HG02840 (cell line): ENCODE data around the gene KCTD18.
A peak's percentile ranks its signal among the peaks of the same experiment; 100 is the strongest.

ENCODE experiments used
- ATAC-seq: cut with Tn5 transposase; IDR thresholded peaks from one replicate; pipeline ENCODE4 v1.9.1; 2021; ENCODE audit warnings: mild to moderate bottlenecking, moderate library complexity, moderate number of reproducible peaks; ENCODE audit not compliant: unreplicated experiment, low FRiP score

Gene KCTD18

DNA sequence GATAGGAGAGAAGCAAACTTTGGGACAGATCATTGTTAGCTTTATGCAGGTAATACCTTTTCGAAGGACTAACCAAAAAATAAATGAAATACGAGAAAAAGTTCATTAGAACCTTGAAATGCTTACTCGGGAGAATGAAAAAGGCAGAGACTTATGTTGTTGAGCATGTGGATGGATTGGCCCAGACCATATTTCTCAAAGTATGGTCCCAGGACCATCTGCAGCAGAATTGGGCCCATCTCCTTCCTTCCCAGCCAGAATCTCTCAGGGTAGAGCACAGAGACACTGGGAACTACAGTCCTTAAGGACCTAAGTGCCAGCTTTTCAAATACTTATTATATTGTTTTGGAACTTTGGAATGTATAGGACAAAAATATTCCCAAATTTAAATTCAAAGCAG, 50.8 kb downstream of the KCTD18 start:
- ATAC-seq, result no peak

DNA sequence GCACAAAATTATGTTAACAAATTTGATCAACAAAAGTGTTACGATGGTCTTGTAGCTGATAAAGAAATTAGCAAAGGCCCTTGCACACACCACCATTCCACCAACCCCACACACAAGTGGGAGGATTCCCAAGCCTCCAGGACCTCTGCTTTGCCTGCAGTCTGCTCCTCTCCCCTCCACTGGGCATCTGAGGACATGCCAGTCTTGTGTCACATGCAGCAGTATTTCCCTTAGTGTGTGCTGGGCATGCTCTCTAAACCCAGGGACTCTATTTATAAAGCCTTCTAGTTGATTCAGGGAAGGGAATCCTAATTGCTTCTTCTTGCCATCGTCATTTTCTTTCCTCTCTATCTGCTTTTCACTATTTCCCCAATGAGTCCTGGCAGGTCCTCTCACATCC, 53.3 kb downstream of the KCTD18 start:
- ATAC-seq, result no peak

DNA sequence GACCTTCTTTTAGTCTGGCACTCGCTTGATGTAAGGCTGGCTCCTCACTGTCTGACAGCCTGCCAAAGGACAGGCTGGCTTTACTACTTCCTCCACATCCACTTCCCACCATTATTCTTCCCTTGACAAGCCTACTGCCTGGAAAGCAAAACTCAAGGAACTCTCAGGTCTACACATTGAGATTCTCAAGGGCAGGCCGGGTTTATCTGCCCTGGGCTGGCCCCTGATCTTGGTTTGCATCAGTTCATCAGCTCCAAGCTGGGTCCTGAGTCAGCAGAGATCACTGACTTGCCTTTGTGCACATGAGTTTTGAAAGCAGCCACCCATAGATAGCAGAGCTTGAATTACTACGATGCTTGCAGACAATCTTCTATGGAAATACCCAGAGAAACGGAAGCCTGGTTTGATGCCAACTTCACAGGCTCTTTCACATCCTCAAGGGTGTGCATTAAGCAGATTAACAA, 53.9 kb downstream of the KCTD18 start:
- ATAC-seq, result peak; percentile 43

DNA sequence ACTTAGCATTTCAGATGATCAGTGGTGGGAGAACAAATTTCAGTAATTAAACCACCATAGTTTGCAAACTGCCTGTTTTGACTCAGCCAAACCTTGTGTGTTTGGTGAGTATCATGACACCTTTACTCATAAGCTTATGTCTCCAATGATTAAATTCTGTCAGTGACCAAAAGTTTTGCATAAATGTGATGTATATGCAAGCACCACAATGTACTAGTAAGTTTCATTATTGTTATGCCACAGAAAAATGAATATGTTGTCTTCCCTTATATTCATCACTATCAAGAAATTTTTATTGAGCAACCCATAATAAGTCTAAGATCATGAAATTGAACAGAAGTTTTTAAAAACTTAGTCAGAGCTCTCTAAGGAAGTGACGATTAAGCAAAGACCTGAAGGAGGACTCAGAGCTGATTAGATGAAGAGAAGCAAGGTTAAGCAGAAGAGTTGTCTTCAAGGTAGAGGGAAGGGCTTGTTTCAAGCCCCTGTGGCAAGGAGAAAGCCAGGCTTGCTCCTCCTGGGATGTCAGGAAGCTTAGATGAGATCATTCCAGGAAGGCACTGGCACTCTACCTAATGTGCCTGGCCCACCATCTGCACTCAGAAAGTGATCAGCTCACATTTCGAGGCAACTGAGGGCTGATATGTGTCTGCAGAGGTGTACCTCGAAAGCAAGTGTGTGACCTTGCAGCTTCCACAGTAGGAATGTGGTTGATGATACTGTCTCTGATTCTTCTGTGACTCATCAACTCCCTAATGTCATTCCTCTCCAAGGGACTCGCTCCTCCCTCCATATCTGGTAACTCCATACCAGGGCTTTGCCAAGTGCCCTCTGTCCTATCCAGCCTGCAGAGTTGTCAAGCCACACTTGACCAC, 54.7 kb downstream of the KCTD18 start:
- peak; percentile 86 for ATAC-seq

DNA sequence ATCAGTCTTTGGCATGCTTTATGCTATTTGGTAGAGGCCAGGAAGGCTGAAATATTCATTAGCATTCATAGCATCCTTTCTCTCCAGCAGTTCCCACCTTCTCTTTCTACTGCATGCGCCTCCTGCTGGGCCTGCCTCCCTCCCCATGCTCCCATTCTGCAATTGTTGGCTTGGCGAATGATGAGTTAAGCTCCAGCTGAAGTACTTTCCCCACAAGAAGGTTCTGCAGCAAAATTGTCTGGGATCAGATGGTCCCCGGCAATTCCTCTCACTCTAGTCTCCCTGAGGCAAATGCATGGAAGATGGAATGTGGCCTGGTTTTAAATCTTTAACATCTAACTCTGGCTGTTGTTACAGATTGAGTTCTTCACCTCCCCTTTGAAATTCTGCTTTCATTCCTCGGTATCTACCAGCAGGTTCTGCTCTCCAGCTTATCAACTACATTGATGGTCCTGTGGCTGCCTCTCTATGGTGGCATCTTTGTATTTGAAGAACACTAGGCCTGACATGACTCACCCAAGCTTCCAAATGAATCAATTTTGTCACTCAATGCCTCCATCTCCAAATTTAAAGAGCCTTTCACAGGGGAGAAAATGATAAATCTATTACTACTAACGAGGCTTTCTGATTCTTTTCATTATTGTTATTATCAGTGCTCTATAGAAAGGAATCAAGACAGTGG, 55.9 kb downstream of the KCTD18 start:
- no peak for ATAC-seq

DNA sequence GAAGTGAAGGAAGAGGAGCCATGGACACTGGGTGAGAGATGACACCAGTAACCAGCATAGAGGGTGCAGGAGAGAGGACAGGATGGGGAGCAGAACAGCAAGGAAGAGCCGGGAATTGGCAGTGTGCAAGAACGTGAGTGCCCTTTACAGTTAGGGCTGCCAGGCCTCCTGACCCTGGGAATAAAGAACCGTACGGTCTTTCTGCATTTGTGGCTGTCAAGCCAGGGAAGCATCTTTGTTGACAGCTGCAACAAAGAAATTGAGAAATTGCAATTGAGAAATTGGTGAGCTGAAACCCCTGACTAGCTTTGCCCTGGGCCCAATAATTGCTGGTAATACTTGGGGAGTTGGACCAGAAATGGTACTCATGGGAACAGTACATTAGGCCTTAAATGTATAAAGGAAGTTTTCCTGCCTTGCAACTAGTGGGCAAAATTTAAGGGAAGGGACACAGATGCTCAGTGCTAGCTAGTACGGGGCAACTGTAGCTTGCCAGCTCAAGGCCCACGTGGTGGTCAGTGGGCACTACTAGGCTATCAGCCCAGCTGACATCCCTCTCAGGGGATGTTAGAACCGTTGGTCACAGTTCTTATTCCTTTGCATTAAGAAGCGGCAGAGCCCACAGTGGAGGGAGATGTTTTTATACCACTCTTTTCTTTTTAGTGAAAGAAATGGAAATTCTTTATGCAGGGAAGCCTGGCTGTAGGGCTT, 56.6 kb downstream of the KCTD18 start:
- no peak for ATAC-seq

DNA sequence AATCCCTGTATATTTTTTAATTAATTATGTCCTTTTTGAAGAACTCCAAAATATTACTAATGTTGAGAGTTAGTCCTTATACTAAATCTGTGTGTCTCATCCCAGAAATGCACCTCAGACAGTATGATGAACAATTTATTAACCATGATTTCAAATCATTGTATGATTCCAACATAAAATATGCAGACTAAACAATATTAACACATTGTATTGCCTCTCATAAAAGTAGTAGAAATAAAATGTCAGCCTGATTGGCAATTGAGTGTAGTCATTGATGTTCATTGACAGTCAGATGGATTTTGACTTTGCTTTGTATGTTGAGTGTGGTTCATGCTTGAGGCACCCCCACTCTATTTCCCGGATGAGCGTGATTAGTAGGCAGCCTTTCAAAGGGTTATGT, 57.5 kb downstream of the KCTD18 start:
- ATAC-seq, result no peak

DNA sequence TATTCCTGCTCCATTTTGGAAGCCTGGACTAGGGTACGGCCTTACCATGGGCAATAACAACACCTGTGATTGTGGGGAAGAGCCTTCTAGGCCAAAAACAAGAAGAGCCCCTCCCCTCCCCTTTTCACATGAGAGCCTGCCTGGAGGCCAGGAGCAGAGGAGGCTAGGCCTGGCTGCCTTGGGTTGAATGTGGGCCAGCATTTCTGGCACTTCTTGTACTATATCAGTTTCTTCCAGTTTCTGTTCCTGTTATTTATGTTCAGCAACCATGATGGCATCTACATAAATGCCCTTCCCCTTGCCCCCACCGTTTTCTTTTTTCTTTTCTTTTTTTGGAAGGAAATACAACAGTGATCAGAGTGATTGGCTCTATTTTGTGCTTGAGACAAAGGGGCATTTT, 58.4 kb downstream of the KCTD18 start:
- no peak for ATAC-seq

DNA sequence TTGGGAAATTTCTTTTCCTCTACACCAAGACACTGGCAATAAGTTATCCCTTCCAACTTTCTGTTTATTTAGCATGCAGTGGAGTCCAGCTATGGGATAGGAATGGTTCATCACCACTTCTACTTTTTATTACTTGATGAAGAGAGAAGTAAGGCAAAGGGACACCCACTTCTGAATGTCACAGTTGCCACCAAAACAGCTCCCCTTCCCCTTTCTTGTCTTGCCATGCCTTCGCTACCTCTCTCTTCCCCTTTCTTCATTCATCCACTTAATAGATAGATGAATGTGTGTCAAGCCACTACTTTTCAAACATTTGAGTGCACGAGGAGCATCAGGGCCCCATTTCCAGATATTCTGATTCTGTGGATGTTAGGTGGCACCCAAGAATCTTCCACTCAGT, 59.6 kb downstream of the KCTD18 start:
- no peak for ATAC-seq

DNA sequence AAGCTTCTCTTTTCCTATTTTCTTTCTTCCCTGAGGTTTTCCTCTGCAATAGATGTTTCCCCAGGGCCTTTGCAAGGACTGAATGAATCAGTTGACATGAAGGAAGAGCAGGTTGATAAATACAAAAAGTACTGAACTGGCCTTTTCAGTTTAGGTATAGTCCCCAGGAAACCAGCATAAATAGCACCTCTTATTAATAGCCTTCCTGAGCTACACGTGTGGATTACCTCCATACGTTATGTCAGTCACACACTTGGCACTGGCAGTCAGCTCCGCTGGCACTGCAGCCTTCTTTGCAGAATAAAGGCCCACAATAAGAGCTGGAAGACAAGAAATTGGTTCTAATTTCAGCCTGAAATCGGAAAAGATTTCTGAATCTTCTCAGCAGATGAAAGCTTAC, 60.7 kb downstream of the KCTD18 start:
- ATAC-seq, result no peak

DNA sequence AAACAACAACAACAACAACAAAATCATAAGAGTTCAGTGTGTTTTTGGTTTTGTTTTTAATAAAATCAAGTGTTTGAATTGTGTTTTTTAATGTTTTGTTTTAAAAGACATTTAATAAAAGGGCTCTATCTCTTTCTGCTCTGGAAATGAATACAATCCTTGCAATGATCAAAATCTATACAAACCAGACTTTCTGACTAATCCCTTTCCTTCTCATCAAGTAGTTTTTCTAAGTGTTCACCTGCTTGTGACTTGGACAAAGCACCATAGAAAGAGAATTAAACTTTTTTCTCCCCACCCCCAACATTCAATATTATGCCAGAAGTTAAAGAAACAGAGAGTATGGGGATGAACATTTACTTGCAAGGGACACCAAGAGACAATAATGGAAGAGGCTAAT, 61.4 kb downstream of the KCTD18 start:
- ATAC-seq, result no peak

DNA sequence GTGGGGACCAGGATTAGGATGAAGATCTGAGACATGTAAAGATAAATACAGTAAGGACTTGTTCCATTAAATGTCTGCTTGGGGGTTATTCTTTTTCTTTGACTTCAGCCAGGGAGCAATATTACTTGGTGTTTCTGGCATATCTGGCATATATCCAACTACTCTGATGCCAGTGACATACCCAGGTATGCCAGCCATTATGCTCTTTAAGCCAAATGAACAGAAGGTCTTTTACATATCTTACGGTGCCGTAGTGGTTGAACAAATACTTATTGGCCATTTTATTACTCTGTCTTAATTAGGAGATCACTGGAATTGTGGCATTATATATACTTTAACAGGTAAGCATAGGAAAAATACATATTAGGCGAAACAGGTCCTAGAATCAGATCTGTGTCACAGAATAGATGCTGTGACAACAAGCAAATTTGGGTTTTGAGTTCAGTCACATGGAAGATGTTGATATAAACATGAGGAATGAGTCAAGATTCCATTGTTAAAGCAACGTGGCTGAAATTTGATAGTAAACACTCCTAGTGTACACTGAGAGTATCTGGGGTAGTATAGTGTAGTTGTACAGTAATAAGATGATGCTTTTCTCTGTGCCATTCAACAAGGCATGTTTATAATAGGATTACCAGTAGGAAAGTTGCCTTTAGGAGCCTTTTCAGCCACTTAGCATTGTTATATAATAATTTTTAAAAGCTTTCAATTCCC, 62.6 kb downstream of the KCTD18 start:
- no peak for ATAC-seq

DNA sequence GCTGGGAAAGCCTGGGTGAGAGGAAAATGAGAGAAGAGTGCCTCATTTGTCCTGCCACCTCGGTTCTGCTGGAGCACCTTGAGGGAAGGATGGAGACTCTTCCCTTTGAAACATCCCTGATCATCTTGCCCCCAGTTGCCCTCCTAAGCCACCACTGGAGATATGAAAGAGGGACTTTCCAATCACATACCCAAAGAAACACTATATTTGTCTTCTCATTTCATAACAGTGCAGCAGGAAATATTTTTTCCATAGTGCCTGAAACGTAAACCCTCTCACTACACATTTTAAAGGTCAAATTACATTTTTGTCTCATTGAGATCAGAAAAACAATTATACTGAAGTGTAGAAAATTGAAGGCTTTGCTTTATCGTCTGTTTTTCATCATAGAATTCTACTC, 63.3 kb downstream of the KCTD18 start:
- no peak for ATAC-seq

DNA sequence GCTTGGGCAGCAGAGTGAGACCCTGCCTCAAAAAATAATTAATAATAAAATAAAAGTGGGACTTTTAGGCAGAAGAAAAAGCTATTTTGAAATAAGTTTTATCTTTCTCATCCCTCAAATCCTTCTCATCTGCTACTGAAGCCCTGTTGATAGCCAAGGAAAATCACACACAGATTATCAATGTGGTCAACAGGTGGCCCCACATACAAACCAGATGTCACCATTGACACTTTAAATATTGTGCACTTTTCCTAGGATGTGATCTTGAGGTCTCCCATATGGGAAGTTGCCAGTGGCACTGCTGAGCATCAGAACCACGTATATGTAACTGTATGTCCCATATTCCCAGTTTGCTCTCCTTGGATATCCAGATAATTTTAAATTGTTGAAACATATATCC, 64.6 kb downstream of the KCTD18 start:
- ATAC-seq, result no peak

DNA sequence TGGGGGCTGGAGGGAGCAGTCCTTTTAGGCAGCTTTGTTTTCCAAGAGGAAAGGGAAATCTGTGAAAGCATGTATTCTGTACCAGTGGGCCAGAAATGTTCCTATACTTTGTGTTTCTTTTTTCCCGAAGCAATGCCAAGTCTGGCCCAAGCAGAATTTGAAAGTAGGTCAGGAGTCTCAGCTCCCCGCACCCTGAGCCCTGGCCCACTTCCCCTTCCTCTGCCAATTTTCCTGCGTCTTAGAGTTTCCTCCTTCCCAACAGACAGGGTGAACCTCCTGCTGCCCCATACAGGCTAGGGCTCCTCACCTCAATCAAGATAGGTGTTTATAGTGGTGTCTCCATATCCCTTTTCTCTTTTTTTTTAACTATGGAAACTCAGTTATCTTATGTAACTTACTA, 65.3 kb downstream of the KCTD18 start:
- no peak for ATAC-seq

DNA sequence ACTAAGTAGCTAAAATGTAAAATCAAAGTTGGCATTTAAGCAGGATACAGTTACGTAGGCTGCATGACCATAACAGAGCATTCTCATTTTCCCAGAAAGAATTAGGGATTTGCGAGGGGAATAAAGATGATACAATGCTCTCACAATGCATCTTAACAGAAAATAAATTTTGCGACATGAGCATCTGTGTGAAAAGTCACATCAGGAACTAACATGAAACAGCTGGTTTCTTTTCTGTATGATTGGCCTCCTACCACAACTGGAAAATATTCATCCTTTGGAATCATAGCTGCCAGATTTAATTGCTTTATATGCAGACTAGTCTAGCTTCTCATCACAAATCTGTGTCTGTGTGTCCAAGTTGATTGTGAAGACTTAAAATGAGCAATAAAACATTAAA, 66.0 kb downstream of the KCTD18 start:
- no peak for ATAC-seq

DNA sequence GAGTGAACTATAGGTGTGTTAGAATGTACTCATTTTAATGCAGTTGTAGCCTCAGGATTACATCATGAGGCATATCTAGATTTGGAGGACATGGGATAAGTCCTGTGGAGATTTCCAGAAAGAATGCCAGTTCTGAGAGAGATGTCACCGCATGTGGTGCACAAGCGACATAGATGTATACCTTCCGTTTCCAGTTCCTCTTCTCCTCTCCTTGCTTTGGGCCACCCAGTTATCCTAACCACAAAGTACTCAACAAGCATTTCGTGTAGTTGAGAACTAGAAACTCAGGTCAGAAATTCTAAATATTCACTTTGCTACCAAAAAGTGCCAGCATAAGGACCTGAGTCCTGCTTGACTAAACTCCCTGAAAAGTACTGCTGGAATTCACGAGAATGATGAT, 66.5 kb downstream of the KCTD18 start:
- no peak for ATAC-seq

DNA sequence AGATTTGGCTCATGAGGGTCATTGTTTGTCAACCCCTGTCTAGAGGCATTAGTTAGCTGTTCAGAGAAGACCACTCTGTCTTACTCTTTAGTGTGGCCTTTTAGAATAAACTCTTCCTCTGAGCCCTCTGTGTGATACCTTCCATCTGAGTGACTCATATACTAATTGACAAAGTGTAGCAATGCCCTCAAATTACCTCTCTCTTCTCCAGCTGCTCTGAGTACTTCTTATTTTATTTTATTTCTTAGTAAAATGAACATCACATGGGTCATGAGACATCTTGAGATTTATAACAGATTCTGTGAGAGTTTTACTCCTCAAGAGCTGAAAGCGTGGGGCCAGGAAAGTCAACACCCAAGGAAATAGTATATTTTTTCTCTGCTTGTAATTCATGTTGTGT, 67.4 kb downstream of the KCTD18 start:
- no peak for ATAC-seq

DNA sequence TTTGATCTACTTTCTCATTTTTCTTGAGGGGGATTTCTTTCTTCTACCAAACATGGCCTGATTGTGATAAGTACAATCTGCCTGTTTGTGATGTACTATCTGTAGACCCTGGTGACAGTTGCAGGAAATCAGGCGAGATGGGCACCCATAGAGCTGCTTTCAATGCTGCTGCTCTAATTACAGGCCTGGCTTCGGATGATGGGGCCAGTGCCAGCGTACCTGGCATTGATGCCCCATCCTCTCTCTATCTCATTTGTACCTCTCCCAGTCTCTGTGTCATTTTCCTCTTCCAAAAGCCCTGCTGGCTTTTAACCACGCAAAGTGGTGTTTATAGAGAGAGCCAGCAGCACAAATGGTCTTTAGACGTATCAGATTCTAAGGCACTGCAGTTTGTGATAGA, 69.9 kb downstream of the KCTD18 start:
- ATAC-seq, result no peak
